ENCODE results near the gene BCL2L2.

The BCL2L2 gene

GRCh38 chr14:23299211-23299957 lies 7.2 kb upstream of the BCL2L2 start:
- H3K27me3 ChIP-seq (ENCODE audit: low read length): no peaks in the 10 kb centered on the region
- H3K79me2 ChIP-seq (ENCODE audit: insufficient read depth, low read length): peaks cover 5% of the 10 kb centered on the region; the same call in 1 of the 2 replicates
- H3K36me3 ChIP-seq (ENCODE audit: low read length): peaks cover 5% of the 10 kb centered on the region; the same call in 1 of the 2 replicates
- peaks cover 19% of the 10 kb centered on the region for H3F3A ChIP-seq (ENCODE audit: insufficient read depth)
- no peaks in the 10 kb centered on the region for H3K9me2 ChIP-seq (replicated peaks; ENCODE audit: insufficient read depth, low read length)
- no peaks in the 10 kb centered on the region for H3K9me3 ChIP-seq (ENCODE audit: insufficient read depth, low read length)
- no peak overlapping the region for H3K27ac ChIP-seq (ENCODE audit: low read depth, low read length)
- no peak overlapping the region for H3K4me3 ChIP-seq (ENCODE audit: insufficient read depth, low read length, poor library complexity, severe bottlenecking)
- H4K20me1 ChIP-seq (ENCODE audit: low read depth, low read length): no peaks in the 10 kb centered on the region
- H3K4me2 ChIP-seq (ENCODE audit: low read depth, low read length, poor library complexity, severe bottlenecking): peak overlapping the region; percentile 66
- TF ChIP-seq EZH2phosphoT487 (conservative IDR thresholded peaks at IDR 0.05; ENCODE audit: low read length) (no peak), CTCF (IDR thresholded peaks at IDR 0.05; ENCODE audit: insufficient read depth, low read length, poor library complexity, severe bottlenecking) (peak; percentile 13)
- H3K9ac ChIP-seq (ENCODE audit: low read length): peak overlapping the region; percentile 73; the same call in 1 of the 2 replicates
- no peak overlapping the region for H2AFZ ChIP-seq (ENCODE audit: low read depth, low read length, severe bottlenecking)

DNA sequence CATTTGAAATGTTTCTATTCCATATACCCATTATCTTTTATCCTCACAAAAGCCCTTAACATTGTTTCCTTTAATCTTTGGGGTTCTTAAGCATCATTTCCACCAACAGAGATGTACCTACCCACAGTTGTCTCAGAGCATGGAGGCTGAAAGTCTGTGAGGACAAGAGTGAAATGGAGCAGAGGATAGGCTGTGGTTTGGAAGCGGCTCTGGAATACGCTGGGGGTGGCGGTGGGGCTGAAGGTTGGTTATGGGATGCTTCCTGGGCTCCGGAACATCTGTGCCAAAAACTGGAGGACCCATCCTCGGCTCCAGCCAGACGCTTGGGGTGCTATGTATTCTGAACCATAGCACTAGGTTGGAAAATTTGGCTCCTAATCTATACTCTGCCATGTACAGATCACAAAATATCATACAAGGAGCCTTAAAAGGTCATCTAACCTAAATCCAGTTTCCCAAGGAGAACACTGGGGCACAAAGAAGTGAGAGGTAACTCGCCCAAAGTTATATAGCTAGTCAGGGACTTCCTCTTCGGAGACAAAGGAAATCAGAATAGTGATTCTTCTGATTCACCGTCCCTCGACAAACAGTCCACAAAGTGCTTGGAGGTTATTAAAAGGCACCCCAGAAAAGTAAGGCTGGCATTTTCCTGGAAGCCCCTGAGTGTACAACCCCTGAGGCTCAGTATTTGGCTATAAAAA lies 6.5 kb upstream of the BCL2L2 start:
- Histone ChIP-seq H3F3A (ENCODE audit: insufficient read depth) (peaks cover 19% of the 10 kb centered on the region), H3K79me2 (ENCODE audit: insufficient read depth, low read length) (peaks cover 5% of the 10 kb centered on the region; the same call in 1 of the 2 replicates), H2AFZ (ENCODE audit: low read depth, low read length, severe bottlenecking) (no peak overlapping the region), H3K4me3 (ENCODE audit: insufficient read depth, low read length, poor library complexity, severe bottlenecking) (peak overlapping the region; percentile 76), H3K9me3 (ENCODE audit: insufficient read depth, low read length) (no peaks in the 10 kb centered on the region), H4K20me1 (ENCODE audit: low read depth, low read length) (no peaks in the 10 kb centered on the region), H3K27ac (ENCODE audit: low read depth, low read length) (peak overlapping the region; percentile 41), H3K4me2 (ENCODE audit: low read depth, low read length, poor library complexity, severe bottlenecking) (peak overlapping the region; percentile 66), H3K36me3 (ENCODE audit: low read length) (peaks cover 5% of the 10 kb centered on the region; the same call in 1 of the 2 replicates), H3K9ac (ENCODE audit: low read length) (peak overlapping the region; percentile 73), H3K9me2 (replicated peaks; ENCODE audit: insufficient read depth, low read length) (no peaks in the 10 kb centered on the region), H3K27me3 (ENCODE audit: low read length) (no peaks in the 10 kb centered on the region)
- TF ChIP-seq CTCF (IDR thresholded peaks at IDR 0.05; ENCODE audit: insufficient read depth, low read length, poor library complexity, severe bottlenecking) (peak; percentile 3), EZH2phosphoT487 (conservative IDR thresholded peaks at IDR 0.05; ENCODE audit: low read length) (no peak)

GRCh38 chr14:23300687-23301223 lies 5.9 kb upstream of the BCL2L2 start:
- Histone ChIP-seq H3K9me3 (ENCODE audit: insufficient read depth, low read length) (no peaks in the 10 kb centered on the region), H3F3A (ENCODE audit: insufficient read depth) (peaks cover 12% of the 10 kb centered on the region), H3K79me2 (ENCODE audit: insufficient read depth, low read length) (peaks cover 5% of the 10 kb centered on the region; the same call in 1 of the 2 replicates), H3K27me3 (ENCODE audit: low read length) (no peaks in the 10 kb centered on the region), H3K27ac (ENCODE audit: low read depth, low read length) (peak overlapping the region; percentile 41), H3K4me3 (ENCODE audit: insufficient read depth, low read length, poor library complexity, severe bottlenecking) (peak overlapping the region; percentile 76), H3K4me2 (ENCODE audit: low read depth, low read length, poor library complexity, severe bottlenecking) (peak overlapping the region; percentile 66), H3K36me3 (ENCODE audit: low read length) (peaks cover 5% of the 10 kb centered on the region; the same call in 1 of the 2 replicates), H4K20me1 (ENCODE audit: low read depth, low read length) (no peaks in the 10 kb centered on the region), H2AFZ (ENCODE audit: low read depth, low read length, severe bottlenecking) (no peak overlapping the region), H3K9me2 (replicated peaks; ENCODE audit: insufficient read depth, low read length) (no peaks in the 10 kb centered on the region), H3K9ac (ENCODE audit: low read length) (peak overlapping the region; percentile 73)
- no peak for TF ChIP-seq EZH2phosphoT487 (conservative IDR thresholded peaks at IDR 0.05; ENCODE audit: low read length)
- no peak for TF ChIP-seq CTCF (IDR thresholded peaks at IDR 0.05; ENCODE audit: insufficient read depth, low read length, poor library complexity, severe bottlenecking)
